ENCODE results near the gene BBX. TPM values are rescaled to one million over a fixed set of nuclear protein-coding genes. Genes with fewer than 3 reads are reported as not detected.

Gene BBX
- total and polyA plus RNA-seq, 4 donors = 4.7 to 25.1 (median 20.5) TPM

DNA sequence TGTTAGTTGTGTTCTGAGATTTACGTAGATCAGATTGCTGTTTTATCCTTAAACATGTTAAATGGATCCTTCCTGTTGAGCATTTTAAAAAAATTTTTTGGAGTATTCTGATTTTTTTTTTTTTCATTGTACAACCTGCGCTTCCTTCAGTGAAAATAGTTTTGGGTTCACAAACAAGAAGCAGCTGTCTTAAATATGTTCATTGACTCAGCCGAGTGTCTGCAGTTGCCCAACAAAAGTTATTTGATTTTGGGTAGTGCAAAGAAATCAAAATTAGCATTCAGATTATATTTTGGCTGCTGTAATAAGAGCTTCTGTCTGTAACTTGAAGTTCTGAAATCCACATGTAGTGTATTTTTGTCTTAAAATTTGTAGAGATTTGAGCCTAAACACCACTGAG lies 148.2 kb downstream of the BBX start (continued):
- TF ChIP-seq, protein P1, sequence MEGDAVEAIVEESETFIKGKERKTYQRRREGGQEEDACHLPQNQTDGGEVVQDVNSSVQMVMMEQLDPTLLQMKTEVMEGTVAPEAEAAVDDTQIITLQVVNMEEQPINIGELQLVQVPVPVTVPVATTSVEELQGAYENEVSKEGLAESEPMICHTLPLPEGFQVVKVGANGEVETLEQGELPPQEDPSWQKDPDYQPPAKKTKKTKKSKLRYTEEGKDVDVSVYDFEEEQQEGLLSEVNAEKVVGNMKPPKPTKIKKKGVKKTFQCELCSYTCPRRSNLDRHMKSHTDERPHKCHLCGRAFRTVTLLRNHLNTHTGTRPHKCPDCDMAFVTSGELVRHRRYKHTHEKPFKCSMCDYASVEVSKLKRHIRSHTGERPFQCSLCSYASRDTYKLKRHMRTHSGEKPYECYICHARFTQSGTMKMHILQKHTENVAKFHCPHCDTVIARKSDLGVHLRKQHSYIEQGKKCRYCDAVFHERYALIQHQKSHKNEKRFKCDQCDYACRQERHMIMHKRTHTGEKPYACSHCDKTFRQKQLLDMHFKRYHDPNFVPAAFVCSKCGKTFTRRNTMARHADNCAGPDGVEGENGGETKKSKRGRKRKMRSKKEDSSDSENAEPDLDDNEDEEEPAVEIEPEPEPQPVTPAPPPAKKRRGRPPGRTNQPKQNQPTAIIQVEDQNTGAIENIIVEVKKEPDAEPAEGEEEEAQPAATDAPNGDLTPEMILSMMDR (IDR thresholded peaks at IDR 0.05; ENCODE audit: low read depth, low read length, missing input control) = no peak
- TF ChIP-seq HNF4A (conservative IDR thresholded peaks at IDR 0.05) = no peak
- no peak for TF ChIP-seq RAD21 (IDR thresholded peaks at IDR 0.05)
- TF ChIP-seq YY1 (IDR thresholded peaks at IDR 0.05) = no peak

DNA sequence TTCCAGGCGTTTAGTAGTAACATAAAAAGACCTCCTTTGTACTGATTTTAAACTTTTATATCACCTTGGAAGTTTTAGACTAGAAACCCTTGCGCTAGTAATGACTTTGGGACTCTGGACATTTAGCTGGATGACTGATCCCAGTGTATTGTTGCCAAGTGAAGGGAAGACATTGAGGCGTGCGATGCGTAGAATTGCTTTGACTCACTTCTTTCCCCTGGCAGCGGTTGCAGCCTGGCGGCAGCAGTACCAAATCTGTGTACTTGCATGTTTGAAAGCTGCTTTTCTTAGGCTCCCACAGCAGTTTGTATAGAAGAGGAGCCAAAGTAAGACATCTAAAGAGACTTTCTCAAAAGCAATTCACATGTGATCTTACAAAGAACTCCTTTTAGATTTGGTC lies 151.6 kb downstream of the BBX start:
- TF ChIP-seq, protein P2, sequence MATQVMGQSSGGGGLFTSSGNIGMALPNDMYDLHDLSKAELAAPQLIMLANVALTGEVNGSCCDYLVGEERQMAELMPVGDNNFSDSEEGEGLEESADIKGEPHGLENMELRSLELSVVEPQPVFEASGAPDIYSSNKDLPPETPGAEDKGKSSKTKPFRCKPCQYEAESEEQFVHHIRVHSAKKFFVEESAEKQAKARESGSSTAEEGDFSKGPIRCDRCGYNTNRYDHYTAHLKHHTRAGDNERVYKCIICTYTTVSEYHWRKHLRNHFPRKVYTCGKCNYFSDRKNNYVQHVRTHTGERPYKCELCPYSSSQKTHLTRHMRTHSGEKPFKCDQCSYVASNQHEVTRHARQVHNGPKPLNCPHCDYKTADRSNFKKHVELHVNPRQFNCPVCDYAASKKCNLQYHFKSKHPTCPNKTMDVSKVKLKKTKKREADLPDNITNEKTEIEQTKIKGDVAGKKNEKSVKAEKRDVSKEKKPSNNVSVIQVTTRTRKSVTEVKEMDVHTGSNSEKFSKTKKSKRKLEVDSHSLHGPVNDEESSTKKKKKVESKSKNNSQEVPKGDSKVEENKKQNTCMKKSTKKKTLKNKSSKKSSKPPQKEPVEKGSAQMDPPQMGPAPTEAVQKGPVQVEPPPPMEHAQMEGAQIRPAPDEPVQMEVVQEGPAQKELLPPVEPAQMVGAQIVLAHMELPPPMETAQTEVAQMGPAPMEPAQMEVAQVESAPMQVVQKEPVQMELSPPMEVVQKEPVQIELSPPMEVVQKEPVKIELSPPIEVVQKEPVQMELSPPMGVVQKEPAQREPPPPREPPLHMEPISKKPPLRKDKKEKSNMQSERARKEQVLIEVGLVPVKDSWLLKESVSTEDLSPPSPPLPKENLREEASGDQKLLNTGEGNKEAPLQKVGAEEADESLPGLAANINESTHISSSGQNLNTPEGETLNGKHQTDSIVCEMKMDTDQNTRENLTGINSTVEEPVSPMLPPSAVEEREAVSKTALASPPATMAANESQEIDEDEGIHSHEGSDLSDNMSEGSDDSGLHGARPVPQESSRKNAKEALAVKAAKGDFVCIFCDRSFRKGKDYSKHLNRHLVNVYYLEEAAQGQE (IDR thresholded peaks at IDR 0.05) = no peak
- TF ChIP-seq HNF4G (IDR thresholded peaks at IDR 0.05) = no peak
- Histone ChIP-seq H3K27ac (ENCODE audit: low read depth in 1 of 2, low read length in 2 of 2) (no peak overlapping the region), H3K36me3 (ENCODE audit: control insufficient read depth in 4 of 4, insufficient read depth in 3 of 4, low read depth in 1 of 4, low read length in 3 of 4) (no peaks in the 10 kb centered on the region), H3K4me3 (ENCODE audit: low read depth in 1 of 3, low read length in 3 of 3) (no peak overlapping the region), H3K27me3 (ENCODE audit: control insufficient read depth in 4 of 4, insufficient read depth in 4 of 4, low read length in 3 of 4) (no peaks in the 10 kb centered on the region), H3K4me1 (ENCODE audit: control insufficient read depth in 4 of 4, insufficient read depth in 4 of 4, low read length in 3 of 4) (no peaks in the 10 kb centered on the region), H3K9ac (ENCODE audit: low read depth in 1 of 2, low read length in 2 of 2) (no peak overlapping the region), H3K9me3 (ENCODE audit: control insufficient read depth in 4 of 4, low read length in 3 of 4) (no peaks in the 10 kb centered on the region)
- DNase-seq (ENCODE audit: low spot score) = no peak
- WGBS = 94% methylated on average over 7 of the region's 7 CpGs

DNA sequence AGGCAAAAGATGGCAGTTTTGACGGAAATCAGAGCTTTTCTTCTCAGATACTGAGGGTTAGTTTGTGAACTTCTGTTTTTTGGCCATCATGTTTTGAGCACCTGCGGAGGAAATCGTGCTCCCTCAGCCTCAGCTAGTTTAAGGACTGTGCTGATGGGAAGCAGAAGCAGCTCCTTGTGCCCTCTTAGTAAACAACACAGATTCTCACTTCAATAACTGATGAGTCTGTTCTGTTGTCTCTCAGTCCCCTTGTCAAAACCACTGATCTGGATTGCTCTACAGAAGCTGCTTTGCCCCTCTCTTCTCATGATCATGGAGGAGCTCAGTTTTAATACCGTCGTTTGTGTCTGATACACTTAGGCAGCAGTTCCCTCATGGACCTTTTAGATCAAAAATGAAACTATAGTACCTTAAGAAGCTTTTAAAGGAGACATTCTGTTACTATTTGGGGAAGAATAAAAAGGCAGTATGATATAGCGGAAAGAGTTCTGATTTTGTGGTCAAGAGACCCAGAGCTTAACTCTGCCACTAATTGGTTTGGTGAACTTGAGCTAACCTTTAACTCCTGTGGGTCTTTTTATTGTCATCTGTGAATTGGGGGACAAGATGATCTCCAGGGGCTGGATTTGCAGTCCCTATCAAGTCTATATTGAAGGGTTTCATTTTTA lies 152.6 kb downstream of the BBX start:
- WGBS = 75% methylated on average over 6 of the region's 6 CpGs
- no peaks in the 10 kb centered on the region for H3K9me3 ChIP-seq (ENCODE audit: control insufficient read depth in 4 of 4, low read length in 3 of 4)
- H3K4me3 ChIP-seq (ENCODE audit: low read depth in 1 of 3, low read length in 3 of 3) = no peak overlapping the region
- DNase-seq (ENCODE audit: low spot score) = no peak
- no peak overlapping the region for H3K27ac ChIP-seq (ENCODE audit: low read depth in 1 of 2, low read length in 2 of 2)
- H3K27me3 ChIP-seq (ENCODE audit: control insufficient read depth in 4 of 4, insufficient read depth in 4 of 4, low read length in 3 of 4) = no peaks in the 10 kb centered on the region
- no peaks in the 10 kb centered on the region for H3K4me1 ChIP-seq (ENCODE audit: control insufficient read depth in 4 of 4, insufficient read depth in 4 of 4, low read length in 3 of 4)
- no peaks in the 10 kb centered on the region for H3K36me3 ChIP-seq (ENCODE audit: control insufficient read depth in 4 of 4, insufficient read depth in 3 of 4, low read depth in 1 of 4, low read length in 3 of 4)
- TF ChIP-seq RXRA (IDR thresholded peaks at IDR 0.05) (no peak), FOXA1 (IDR thresholded peaks at IDR 0.05) (no peak), YY1 (IDR thresholded peaks at IDR 0.05) (no peak), SP1 (IDR thresholded peaks at IDR 0.05) (no peak), NR2F2 (IDR thresholded peaks at IDR 0.05) (no peak), RAD21 (IDR thresholded peaks at IDR 0.05) (no peak), HNF4A (conservative IDR thresholded peaks at IDR 0.05) (no peak), TAF1 (conservative IDR thresholded peaks at IDR 0.05) (no peak), EGR1 (IDR thresholded peaks at IDR 0.05; ENCODE audit: low read depth in 2 of 2) (no peak), FOXA2 (IDR thresholded peaks at IDR 0.05) (no peak), GABPA (IDR thresholded peaks at IDR 0.05 in 1 of 2, conservative IDR thresholded peaks at IDR 0.05 in 1 of 2) (no peak)
- TF ChIP-seq, protein P3, sequence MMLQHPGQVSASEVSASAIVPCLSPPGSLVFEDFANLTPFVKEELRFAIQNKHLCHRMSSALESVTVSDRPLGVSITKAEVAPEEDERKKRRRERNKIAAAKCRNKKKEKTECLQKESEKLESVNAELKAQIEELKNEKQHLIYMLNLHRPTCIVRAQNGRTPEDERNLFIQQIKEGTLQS (IDR thresholded peaks at IDR 0.05) = no peak
- TF ChIP-seq, protein P4, sequence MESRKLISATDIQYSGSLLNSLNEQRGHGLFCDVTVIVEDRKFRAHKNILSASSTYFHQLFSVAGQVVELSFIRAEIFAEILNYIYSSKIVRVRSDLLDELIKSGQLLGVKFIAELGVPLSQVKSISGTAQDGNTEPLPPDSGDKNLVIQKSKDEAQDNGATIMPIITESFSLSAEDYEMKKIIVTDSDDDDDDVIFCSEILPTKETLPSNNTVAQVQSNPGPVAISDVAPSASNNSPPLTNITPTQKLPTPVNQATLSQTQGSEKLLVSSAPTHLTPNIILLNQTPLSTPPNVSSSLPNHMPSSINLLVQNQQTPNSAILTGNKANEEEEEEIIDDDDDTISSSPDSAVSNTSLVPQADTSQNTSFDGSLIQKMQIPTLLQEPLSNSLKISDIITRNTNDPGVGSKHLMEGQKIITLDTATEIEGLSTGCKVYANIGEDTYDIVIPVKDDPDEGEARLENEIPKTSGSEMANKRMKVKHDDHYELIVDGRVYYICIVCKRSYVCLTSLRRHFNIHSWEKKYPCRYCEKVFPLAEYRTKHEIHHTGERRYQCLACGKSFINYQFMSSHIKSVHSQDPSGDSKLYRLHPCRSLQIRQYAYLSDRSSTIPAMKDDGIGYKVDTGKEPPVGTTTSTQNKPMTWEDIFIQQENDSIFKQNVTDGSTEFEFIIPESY (IDR thresholded peaks at IDR 0.05) = no peak
- TF ChIP-seq, protein P2 (IDR thresholded peaks at IDR 0.05) = no peak
- TF ChIP-seq, protein P1 (IDR thresholded peaks at IDR 0.05; ENCODE audit: low read depth, low read length, missing input control) = no peak
- no peak overlapping the region for H3K9ac ChIP-seq (ENCODE audit: low read depth in 1 of 2, low read length in 2 of 2)
